IMR-90 (cell line): Measurements from ENCODE around the gene NEK11.

Experiments used
- CHD1 ChIP-seq: IDR thresholded peaks from 2 replicates; pipeline ENCODE4 v1.6.1; 2012; ENCODE audit warnings: low read depth, low read length, improper control_type of control experiment
- CTCF ChIP-seq: conservative IDR thresholded peaks from 2 replicates; pipeline ENCODE4 v1.5.1; 2012; ENCODE audit warnings: mild to moderate bottlenecking, low read depth, low read length, improper control_type of control experiment
- ELK1 ChIP-seq: fragments of 150-350 bp; IDR thresholded peaks from 2 replicates; pipeline ENCODE4 v1.6.1; 2016; ENCODE audit warnings: low read depth, mild to moderate bottlenecking, low read length, moderate library complexity, borderline replicate concordance
- MAZ ChIP-seq: IDR thresholded peaks from 2 replicates; pipeline ENCODE4 v1.6.1; 2012; ENCODE audit warnings: low read depth, mild to moderate bottlenecking, low read length, improper control_type of control experiment, moderate library complexity, borderline replicate concordance
- MXI1 ChIP-seq: IDR thresholded peaks from 2 replicates; pipeline ENCODE4 v1.6.1; 2012; ENCODE audit warnings: low read depth, mild to moderate bottlenecking, low read length, moderate library complexity, borderline replicate concordance
- POLR2A ChIP-seq: IDR thresholded peaks from 2 replicates; pipeline ENCODE4 v1.6.1; 2012; ENCODE audit warnings: mild to moderate bottlenecking, low read depth, low read length
- RAD21 ChIP-seq: IDR thresholded peaks from 2 replicates; pipeline ENCODE4 v1.6.1; 2012; ENCODE audit warnings: low read length, improper control_type of control experiment
- RCOR1 ChIP-seq: IDR thresholded peaks from 2 replicates; pipeline ENCODE4 v1.6.1; 2012; ENCODE audit warnings: mild to moderate bottlenecking, low read length, improper control_type of control experiment; ENCODE audit not compliant: insufficient replicate concordance

- TF ChIP-seq CTCF (no peak), RCOR1 (no peak), POLR2A (no peak), MAZ (no peak), MXI1 (no peak), CHD1 (no peak), ELK1 (no peak), RAD21 (no peak)
Measured at GRCh38 chr3:131077904-131078303, 51.2 kb downstream of the NEK11 start.
